GM18909 (cell line): ENCODE data around the gene MBD3L4.
"Not testable (repeated sequence)": the region's sequence is repeated elsewhere in the genome, so short reads cannot be mapped to it uniquely, and the experiment has no call there.

Source experiments
- ATAC-seq: cut with Tn5 transposase; IDR thresholded peaks from one replicate; pipeline ENCODE4 v1.9.1; 2021; ENCODE audit warnings: mild to moderate bottlenecking; ENCODE audit not compliant: unreplicated experiment, poor library complexity

MBD3L4 gene

DNA sequence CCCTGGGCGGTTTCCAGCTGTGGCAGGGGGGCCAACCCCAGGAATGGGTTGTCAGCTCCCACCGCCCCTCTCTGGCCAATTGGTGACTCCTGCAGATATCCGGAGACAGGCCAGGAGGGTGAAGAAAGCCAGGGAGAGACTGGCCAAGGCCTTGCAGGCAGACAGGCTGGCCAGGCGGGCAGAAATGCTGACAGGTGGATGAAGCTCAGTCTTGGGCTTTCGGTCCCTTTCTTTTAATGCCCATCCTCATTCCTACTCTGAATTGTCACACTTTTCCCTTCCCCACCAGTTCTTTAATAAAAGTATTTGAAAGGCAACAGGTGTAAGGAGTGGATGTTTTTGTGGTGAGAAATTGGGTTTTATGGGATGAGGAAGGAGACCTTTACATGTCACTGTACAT lies 11.4 kb upstream of the MBD3L4 start:
- ATAC-seq: not testable (repeated sequence)

DNA sequence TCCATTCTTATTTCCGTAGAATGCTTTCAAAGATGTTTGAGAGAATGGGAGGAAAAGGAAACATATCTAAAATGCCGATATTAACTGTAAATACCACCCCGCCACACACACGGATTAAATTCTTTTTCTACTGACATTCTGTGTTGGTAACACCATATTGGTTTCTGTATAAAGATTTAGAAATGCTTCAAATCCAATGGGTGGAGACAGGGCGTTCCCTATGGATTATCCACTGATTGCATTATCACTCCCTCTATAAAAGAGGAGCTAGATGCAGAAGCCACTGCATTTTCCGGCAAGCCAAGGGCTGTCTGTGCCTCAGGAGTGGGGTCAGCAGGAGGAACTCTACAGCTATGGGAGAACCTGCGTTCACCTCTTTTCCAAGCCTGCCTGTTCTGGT lies 9.0 kb upstream of the MBD3L4 start, which contains the start of gene MBD3L2:
TSS of gene MBD3L2 (plus strand) at position 301 of the 400 bp plus-strand sequence. CDS start at position 354, 53 bp downstream.
- not testable (repeated sequence) for ATAC-seq

DNA sequence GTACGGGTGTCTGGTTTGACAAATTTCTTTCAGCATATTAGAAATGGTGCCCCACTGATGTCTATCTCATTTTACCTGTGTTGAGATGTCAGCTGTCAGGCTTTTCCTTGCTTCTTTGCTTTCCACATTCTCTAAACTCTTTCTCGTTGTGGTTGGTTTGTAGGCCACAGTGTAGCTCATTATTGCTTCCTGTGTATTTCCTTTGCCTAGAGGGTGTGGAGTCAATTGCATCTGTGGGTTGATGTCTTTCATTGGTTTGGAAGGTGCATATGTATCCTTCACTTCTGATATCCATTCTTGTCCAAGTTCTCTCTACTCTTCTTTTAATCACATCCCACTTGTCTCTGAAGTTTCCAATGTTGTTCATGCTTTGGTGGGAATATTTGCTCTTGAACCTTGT lies 1.6 kb upstream of the MBD3L4 start:
- not testable (repeated sequence) for ATAC-seq

DNA sequence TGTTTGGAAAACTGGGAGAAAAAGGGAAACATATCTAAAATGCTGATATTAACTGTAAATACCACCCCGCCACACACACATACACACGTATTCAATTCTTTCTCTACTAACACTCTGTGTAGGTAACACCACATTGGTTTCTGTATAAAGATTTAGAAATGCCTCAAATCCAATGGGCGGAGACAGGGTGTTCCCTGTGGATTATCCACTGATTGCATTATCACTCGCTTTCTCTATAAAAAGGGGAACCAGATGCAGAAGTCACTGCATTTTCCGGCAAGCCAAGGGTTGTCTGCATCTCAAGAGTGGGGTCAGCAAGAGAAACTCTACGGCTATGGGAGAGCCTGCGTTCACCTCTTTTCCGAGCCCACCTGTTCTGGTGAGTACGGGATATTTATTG lies 9.7 kb downstream of the MBD3L4 start, which contains the start of gene MBD3L5:
TSS of gene MBD3L5 (plus strand) at position 301 of the 400 bp plus-strand sequence. CDS start at position 335, 34 bp downstream.
- ATAC-seq: not testable (repeated sequence)

DNA sequence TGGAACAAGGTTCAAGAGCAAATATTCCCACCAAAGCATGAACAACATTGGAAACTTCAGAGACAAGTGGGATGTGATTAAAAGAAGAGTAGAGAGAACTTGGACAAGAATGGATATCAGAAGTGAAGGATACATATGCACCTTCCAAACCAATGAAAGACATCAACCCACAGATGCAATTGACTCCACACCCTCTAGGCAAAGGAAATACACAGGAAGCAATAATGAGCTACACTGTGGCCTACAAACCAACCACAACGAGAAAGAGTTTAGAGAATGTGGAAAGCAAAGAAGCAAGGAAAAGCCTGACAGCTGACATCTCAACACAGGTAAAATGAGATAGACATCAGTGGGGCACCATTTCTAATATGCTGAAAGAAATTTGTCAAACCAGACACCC lies 11.2 kb downstream of the MBD3L4 start:
- not testable (repeated sequence) for ATAC-seq

DNA sequence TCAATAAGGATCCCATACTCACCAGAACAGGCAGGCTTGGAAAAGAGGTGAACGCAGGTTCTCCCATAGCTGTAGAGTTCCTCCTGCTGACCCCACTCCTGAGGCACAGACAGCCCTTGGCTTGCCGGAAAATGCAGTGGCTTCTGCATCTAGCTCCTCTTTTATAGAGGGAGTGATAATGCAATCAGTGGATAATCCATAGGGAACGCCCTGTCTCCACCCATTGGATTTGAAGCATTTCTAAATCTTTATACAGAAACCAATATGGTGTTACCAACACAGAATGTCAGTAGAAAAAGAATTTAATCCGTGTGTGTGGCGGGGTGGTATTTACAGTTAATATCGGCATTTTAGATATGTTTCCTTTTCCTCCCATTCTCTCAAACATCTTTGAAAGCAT lies 18.6 kb downstream of the MBD3L4 start, which contains the start of gene MBD3L2B:
TSS of gene MBD3L2B (minus strand) at position 101 of the 400 bp plus-strand sequence. CDS start at position 67, 34 bp downstream.
- ATAC-seq: not testable (repeated sequence)

DNA sequence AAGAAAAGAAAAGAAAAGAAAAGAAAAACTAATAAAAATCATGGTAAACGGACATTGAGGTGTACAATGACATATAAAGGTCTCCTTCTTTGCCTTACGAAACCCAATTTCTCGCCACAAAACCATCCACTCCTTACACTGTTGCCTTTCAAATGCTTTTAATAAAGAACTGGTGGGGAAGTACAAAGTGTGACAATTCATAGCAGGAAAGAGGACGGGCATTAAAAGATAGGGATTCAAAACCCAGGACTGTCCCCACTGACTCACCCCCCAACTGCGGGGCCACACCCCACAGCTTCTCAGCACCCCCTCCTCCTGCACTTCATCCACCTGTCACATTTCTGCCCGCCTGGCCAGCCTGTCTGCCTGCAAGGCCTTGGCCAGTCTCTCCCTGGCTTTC lies 21.2 kb downstream of the MBD3L4 start:
- ATAC-seq: no peak

GRCh38 chr19:7013678-7014077 lies 26.3 kb downstream of the MBD3L4 start:
- ATAC-seq: no peak

- no peak for ATAC-seq
Measured at GRCh38 chr19:7010722-7011593, 29.0 kb downstream of the MBD3L4 start.

DNA sequence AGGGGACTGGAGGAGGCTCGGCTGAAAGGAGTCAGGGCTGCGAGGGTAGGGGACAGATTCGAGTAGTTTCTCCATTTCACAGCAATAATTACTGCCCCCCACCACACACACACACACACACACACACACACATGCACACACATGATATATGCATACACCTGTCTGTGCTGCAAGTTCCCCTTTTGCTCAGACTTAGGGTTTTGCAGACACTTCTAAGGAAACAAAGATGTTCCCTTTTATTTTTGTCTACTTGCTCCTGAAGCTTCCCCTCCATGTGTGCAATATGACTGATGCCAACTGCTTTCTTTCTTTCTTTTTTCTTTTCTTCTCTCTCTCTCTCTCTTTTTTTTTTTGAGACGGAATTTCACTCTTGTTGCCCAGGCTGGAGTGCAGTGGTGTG lies 32.1 kb downstream of the MBD3L4 start:
- ATAC-seq: no peak

DNA sequence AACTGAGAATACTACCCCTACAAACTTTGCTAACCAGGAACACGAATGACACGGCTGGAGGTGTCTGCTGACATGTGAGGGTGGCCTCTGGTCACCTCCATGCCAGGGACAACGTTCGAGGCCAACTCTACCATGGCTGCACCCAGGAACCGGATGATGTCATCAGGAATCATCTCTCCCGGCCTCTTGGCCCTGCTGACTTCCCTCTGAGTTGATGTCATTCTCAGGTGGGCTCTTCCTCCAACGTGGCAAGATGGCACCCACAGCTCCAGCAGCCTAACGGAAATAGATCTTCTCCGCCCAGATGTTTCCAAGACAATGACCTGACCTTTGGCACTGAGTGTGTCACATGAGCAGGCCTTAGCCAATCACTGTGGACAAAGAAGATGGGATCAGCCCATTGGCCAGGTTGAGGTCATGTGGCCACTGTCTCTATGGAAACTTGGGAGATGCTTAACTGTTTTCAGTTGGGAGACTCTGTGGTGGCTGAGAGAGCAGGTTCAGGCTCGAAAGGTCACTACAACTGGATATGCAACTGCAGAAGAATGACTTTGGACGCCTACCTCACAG lies 33.8 kb downstream of the MBD3L4 start:
- no peak for ATAC-seq

- ATAC-seq: no peak
Measured at GRCh38 chr19:7004313-7004931, 35.6 kb downstream of the MBD3L4 start.

GRCh38 chr19:7000816-7001215 lies 39.2 kb downstream of the MBD3L4 start:
- ATAC-seq: no peak

DNA sequence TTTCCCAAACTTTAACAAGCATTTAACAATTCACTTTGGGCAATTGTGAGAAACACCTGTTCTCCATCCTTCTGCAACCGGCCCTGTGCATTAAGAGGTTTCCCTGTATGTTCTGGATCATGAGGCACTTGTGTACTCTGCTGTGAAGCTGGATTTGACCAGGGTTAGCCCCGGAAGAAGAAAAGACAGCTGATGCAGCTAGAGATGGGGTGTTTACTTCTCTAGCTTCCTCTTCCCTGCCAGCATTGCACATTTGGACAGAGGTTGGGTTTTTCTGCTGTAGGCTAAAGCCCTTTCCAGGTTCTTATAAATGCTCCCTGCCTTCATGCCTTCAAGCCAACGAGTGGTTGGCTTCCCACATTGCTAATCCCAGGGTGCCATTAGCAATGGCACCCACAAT lies 39.6 kb downstream of the MBD3L4 start:
- no peak for ATAC-seq

GRCh38 chr19:6999933-7000332 lies 40.0 kb downstream of the MBD3L4 start:
- no peak for ATAC-seq

DNA sequence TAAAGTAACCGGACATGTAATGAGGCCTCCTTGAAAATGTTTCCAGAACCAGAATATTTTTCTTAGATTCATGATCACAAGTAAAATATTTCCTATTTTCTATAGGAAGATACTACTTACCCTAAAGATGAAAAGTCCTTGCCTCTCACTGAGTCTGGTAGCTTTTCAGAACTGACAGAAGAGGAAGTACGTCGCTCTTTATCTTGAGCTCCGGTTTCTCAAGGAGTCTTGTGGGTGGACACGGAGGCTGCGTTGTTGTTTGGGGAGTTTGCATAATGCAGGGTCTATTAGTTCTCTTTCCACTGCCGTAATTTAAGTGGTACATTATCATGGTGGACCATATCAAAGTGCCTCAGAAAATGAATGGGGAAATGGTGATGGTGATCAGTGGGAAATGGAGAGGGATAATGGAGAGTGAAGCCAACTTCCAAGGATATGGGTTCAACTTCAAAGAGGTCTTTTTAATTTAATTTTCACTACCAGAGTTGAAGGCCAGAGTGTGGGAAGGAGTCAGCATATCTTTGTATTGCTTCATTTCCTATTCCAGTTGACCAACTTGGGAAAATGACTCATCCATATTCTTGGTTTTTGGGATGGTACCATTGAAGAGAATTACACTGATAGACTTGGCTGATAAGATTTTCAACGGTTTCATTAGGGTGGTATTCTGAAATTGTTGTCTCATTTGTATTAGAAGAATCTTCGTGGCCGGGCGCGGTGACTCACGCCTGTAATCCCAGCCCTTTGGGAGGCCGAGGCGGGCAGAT lies 42.1 kb downstream of the MBD3L4 start:
- no peak for ATAC-seq

- no peak for ATAC-seq
Measured at GRCh38 chr19:6996810-6997209, 43.2 kb downstream of the MBD3L4 start.

- ATAC-seq: no peak
Measured at GRCh38 chr19:6995054-6995453, 44.9 kb downstream of the MBD3L4 start.

DNA sequence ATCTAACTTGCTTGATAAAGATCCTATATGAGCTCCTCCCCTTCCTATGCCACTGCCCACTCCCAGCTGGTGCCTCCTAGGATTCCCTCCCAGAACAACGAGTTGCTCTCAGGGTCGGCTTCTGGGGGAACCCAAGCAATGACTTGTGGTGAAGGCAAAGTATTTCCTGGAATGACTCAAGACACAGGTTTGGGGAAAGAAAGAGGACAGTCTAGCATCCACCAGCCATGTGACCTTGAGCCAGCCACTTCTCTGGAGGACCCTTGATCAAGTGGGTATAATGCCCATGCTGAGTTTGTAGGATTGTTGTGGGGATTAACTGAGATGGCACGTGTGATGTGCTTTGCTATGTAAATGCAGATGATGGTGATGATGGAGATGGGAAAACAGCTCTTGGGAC lies 51.7 kb downstream of the MBD3L4 start:
- no peak for ATAC-seq

GRCh38 chr19:6987850-6988249 lies 52.1 kb downstream of the MBD3L4 start:
- no peak for ATAC-seq
